HG02571 (cell line): Measurements from ENCODE around the gene TRIM23.

Source experiments
- ATAC-seq: cut with Tn5 transposase; IDR thresholded peaks from one replicate; pipeline ENCODE4 v1.9.1; 2021; ENCODE audit warnings: mild to moderate bottlenecking, moderate library complexity; ENCODE audit not compliant: unreplicated experiment

TRIM23 gene

GRCh38 chr5:65570598-65571226 lies 53.4 kb downstream of the TRIM23 start:
- ATAC-seq: no peak

DNA sequence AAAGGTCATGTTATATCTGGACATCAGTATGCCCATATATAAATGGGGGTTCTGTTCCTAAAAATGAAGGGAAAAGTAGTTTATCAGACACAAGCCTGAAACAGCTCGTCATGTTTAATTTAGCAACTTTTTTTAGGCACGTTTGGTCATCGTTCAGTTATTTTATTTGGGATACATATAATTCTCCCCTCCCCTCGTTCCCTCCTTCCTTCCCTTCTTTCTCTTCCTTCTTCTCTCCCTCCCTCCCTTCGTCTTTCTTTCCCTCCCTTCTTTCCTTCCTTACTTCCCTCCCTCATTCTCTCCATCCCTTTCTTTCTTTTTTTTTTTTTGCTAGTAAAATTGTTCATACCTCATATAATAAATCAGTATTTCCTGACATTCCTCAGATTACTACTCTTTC lies 57.6 kb downstream of the TRIM23 start:
- ATAC-seq: no peak

- no peak for ATAC-seq
These were observed 60.4 kb downstream of the TRIM23 start for GRCh38 chr5:65563777-65564176.

- peak; percentile 99 for ATAC-seq
These were observed 61.1 kb downstream of the TRIM23 start, which contains the start of the genes CENPK and PPWD1 for GRCh38 chr5:65562731-65563701. TSS of gene CENPK (minus strand) at chr5:65563168. CDS start at chr5:65554907, 8,261 bp downstream. TSS of gene PPWD1 (plus strand) at chr5:65563296. CDS start at chr5:65563311, 15 bp downstream.

DNA sequence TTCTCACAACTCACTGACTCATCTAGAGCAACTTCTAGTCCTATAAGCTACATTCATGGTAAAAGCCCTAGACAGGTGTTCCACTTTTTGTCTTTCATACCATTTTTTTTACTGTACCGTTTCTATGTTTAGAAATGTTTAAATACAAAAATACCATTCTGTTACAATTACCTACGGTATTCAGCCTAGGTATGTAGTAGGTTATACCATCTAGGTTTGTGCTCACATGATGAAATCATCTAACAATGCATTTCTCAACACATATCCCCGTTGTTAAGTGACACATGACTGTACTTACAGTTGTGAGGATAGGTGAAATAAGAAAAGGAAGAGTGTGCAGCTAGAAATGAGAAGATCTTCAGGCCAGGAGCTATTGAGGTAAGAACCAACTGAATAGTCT lies 67.4 kb downstream of the TRIM23 start:
- no peak for ATAC-seq

- ATAC-seq: no peak
These were observed 68.0 kb downstream of the TRIM23 start for GRCh38 chr5:65556181-65556580.

DNA sequence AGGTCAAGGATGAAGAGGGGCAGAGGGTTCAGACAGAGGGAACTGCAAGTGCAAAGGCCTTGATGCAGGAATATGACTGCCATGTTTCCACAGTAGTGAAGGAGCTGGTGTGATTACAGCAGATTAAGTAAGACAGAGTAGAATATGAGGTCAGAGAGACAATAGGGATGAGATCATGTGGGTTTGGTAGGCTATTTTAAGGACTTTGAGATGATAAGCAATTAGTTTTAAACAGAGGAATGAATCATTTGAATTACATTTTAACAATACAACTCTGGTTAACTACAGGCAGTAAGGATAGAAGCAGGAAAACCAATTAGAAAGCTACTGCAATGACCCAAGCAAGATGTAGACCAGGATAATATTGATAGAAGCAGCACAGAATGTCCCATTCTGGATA lies 68.8 kb downstream of the TRIM23 start:
- ATAC-seq: no peak

DNA sequence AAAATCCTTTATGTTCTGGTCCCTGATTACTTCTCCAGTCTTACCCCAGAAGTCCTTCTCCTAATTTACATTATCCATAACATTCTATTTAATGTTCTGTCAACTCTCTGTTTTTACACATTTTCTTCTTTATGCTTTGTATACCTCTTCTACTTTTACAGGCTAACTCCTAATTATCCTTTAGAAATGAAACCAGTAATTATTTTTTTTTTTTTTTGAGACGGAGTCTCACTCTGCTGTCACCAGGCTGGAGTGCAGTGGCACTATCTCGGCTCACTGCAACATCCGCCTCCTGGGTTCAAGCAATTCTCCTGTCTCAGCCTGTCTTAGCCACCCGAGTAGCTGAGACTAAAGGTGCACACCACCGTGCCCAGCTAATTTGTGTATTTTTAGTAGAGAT lies 70.2 kb downstream of the TRIM23 start:
- ATAC-seq: no peak

DNA sequence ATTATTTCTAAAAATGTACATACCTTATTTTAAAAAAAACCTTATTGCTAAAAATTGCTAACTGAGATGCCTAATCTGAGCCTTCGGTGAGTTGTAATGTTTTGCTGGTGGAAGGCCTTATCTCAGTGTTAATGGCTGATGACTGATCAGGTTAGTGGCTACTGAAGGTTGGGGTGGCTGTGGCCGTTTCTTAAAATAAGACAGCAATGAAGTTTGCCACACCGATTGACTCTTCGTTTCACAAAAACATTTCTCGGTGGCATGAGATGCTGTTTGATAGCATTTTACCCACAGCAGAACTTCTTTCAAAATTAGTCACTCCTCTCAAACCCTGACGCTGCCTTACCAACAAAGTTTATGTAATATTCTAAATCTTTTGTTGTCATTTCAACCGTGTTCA lies 75.9 kb downstream of the TRIM23 start:
- ATAC-seq: no peak

- ATAC-seq: no peak
These were observed 78.0 kb downstream of the TRIM23 start for GRCh38 chr5:65546141-65546540.

GRCh38 chr5:65544473-65544872 lies 79.7 kb downstream of the TRIM23 start:
- ATAC-seq: no peak

DNA sequence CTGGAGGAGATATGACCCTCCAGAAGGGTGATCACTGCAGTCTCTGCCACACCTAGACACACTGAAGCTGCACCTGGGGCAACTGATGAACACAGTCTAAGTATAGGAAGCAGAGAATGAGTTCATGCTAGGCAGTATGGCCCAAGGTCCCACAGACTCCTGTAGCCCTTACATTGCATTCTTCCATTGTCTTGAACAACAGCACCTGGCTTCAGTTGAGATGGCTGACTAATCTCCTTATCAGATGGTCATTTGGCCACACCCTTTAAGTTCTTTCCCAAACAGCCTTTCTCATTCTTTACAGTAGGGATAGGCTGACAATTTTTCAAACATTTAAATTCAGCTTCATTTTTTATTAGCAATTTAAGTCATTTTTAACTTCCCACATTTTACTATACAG lies 84.3 kb downstream of the TRIM23 start:
- ATAC-seq: no peak
